GM06990 (cell line): ENCODE data around the gene TIGD7.
A peak's percentile ranks its signal among the peaks of the same experiment; 100 is the strongest.

ENCODE experiments used
- DNase-seq: peaks from one replicate; pipeline ENCODE4 v3.0.0-alpha.2; 2011; ENCODE audit not compliant: insufficient read length; ENCODE audit errors: extremely low read depth
- H3K27me3 ChIP-seq: replicated peaks from 2 replicates; pipeline ENCODE4 v1.6.0; 2011; ENCODE audit warnings: low read length; ENCODE audit not compliant: control insufficient read depth, insufficient read depth
- H3K36me3 ChIP-seq: 2 replicates; pipeline ENCODE4 v1.5.1; 2011; ENCODE audit warnings: low read length; ENCODE audit not compliant: control insufficient read depth, insufficient read depth
- H3K4me3 ChIP-seq: replicated peaks from 2 replicates; pipeline ENCODE4 v1.5.1; 2011; ENCODE audit warnings: low read depth, mild to moderate bottlenecking, control low read depth, low read length
- CTCF ChIP-seq: IDR thresholded peaks from 2 replicates; pipeline ENCODE4 v1.5.1; 2011; ENCODE audit warnings: low read length, control low read depth, mild to moderate bottlenecking, inconsistent platforms; ENCODE audit not compliant: insufficient read depth, poor library complexity, severe bottlenecking

Gene TIGD7

GRCh38 chr16:3264137-3265036 lies 40.8 kb downstream of the TIGD7 start:
- no peaks in the 10 kb centered on the region for H3K27me3 ChIP-seq
- peaks cover 2% of the 10 kb centered on the region for H3K36me3 ChIP-seq
- DNase-seq: peak; percentile 96
- peak; percentile 49 for TF ChIP-seq CTCF
- H3K4me3 ChIP-seq: peak overlapping the region; percentile 69

GRCh38 chr16:3262517-3262916 lies 42.7 kb downstream of the TIGD7 start:
- no peak for DNase-seq
- no peak for TF ChIP-seq CTCF
- H3K4me3 ChIP-seq: no peak overlapping the region
- H3K27me3 ChIP-seq: no peaks in the 10 kb centered on the region
- peaks cover 2% of the 10 kb centered on the region for H3K36me3 ChIP-seq

- H3K36me3 ChIP-seq: no peaks in the 10 kb centered on the region
- no peak for DNase-seq
- H3K4me3 ChIP-seq: no peak overlapping the region
- no peak for TF ChIP-seq CTCF
- H3K27me3 ChIP-seq: no peaks in the 10 kb centered on the region
These were observed 45.4 kb downstream of the TIGD7 start for GRCh38 chr16:3259836-3260235.

- Histone ChIP-seq H3K27me3 (no peaks in the 10 kb centered on the region), H3K36me3 (no peaks in the 10 kb centered on the region), H3K4me3 (no peak overlapping the region)
- no peak for TF ChIP-seq CTCF
- DNase-seq: no peak
These were observed 48.3 kb downstream of the TIGD7 start for GRCh38 chr16:3256866-3257465.

- no peak for DNase-seq
- H3K27me3 ChIP-seq: no peaks in the 10 kb centered on the region
- no peaks in the 10 kb centered on the region for H3K36me3 ChIP-seq
- H3K4me3 ChIP-seq: no peak within 1 kb of the TSS
- no peak for TF ChIP-seq CTCF
These were observed 48.9 kb downstream of the TIGD7 start, which contains the start of gene MEFV for GRCh38 chr16:3256146-3256865. Gene MEFV, minus strand, starts transcription at chr16:3256633. Its CDS starts 46 bp downstream, at chr16:3256587.
